Lower lobe of right lung (tissue), 2 donors: ENCODE data around the gene GRIK4. TPM values are rescaled to one million over a fixed set of nuclear protein-coding genes. Genes with fewer than 3 reads are reported as not detected.

Source experiments
- ATAC-seq, 2 donors: fragments of 200-7000 bp; cut with Tn5 transposase; one replicate each; pipeline ENCODE4 v1.9.1; 2020 to 2022; ENCODE audit warnings: mild to moderate bottlenecking in 2 of 2, moderate library complexity in 2 of 2
- DNase-seq: peaks from one replicate; pipeline ENCODE4 v3.0.0-alpha.2; 2020
- H3K27ac ChIP-seq: fragments of 200-600 bp; one replicate; pipeline ENCODE4 v1.8.0; 2022
- H3K27me3 ChIP-seq: fragments of 200-600 bp; one replicate; pipeline ENCODE4 v1.8.0; 2022; ENCODE audit warnings: low read depth
- H3K36me3 ChIP-seq: fragments of 200-600 bp; one replicate; pipeline ENCODE4 v1.8.0; 2022; ENCODE audit warnings: mild to moderate bottlenecking
- H3K4me1 ChIP-seq: fragments of 200-600 bp; one replicate; pipeline ENCODE4 v1.8.0; 2022
- H3K4me3 ChIP-seq: fragments of 200-600 bp; one replicate; pipeline ENCODE4 v1.8.0; 2022; ENCODE audit warnings: mild to moderate bottlenecking
- H3K9me3 ChIP-seq: fragments of 200-600 bp; one replicate; pipeline ENCODE4 v1.8.0; 2022
- CTCF ChIP-seq: fragments of 200-600 bp; IDR thresholded peaks from one replicate; pipeline ENCODE4 v1.8.0; 2022; ENCODE audit warnings: antibody characterized with exemption, mild to moderate bottlenecking
- intact Hi-C: fragments of 100-400 bp; cut with DNase I; formaldehyde crosslinking; loops from one replicate; pipeline ENCODE4 v1.11.0; 2022
- total RNA-seq: library from RNA; stranded (reverse); fragmentation: NEBNext Ultra II Directional; extraction: Animal tissue kit (Norgen Biotek cat#: 25700); gene quantifications from one replicate; pipeline ENCODE4 v1.2.1, GENCODE V29; 2021
- donor health status: DM: no; HTN: yes; CAD: no; lungs with severe emphysema.

Gene GRIK4
- total RNA-seq, 1 donor from 2014 or later, result 2.2 TPM

GRCh38 chr11:120688163-120688562, 176.6 kb downstream of the GRIK4 start:
- Histone ChIP-seq H3K4me1 (no peaks in the 10 kb centered on the region), H3K27ac (no peak overlapping the region), H3K36me3 (no peaks in the 10 kb centered on the region), H3K27me3 (peaks cover 23% of the 10 kb centered on the region), H3K9me3 (no peaks in the 10 kb centered on the region), H3K4me3 (no peak overlapping the region)
- no peak for DNase-seq
- no peak for TF ChIP-seq CTCF
- intact Hi-C loops, result no loop called here
- peak in 1 of 2 donors; percentile 39 for ATAC-seq

GRCh38 chr11:120689596-120690275, 178.2 kb downstream of the GRIK4 start:
- no peak for TF ChIP-seq CTCF
- intact Hi-C loops, result loop anchor here (10.0 kb wide), 1 partner anchor 175 kb away; the partner anchor contains the start of gene GRIK4
- no peaks in the 10 kb centered on the region for H3K4me1 ChIP-seq
- H3K27ac ChIP-seq, result no peak overlapping the region
- no peaks in the 10 kb centered on the region for H3K36me3 ChIP-seq
- ATAC-seq (no peak), DNase-seq (no peak)
- H3K4me3 ChIP-seq, result no peak overlapping the region
- no peaks in the 10 kb centered on the region for H3K9me3 ChIP-seq
- peaks cover 10% of the 10 kb centered on the region for H3K27me3 ChIP-seq

GRCh38 chr11:120690406-120690805, 178.9 kb downstream of the GRIK4 start:
- Histone ChIP-seq H3K4me3 (no peak overlapping the region), H3K9me3 (no peaks in the 10 kb centered on the region), H3K27ac (no peak overlapping the region), H3K4me1 (no peaks in the 10 kb centered on the region), H3K36me3 (no peaks in the 10 kb centered on the region), H3K27me3 (peaks cover 8% of the 10 kb centered on the region)
- ATAC-seq, result no peak
- no peak for TF ChIP-seq CTCF
- intact Hi-C loops, result loop anchor here (10.0 kb wide), 1 partner anchor 176 kb away; the partner anchor contains the start of gene GRIK4
- DNase-seq, result no peak

GRCh38 chr11:120694726-120695125, 183.2 kb downstream of the GRIK4 start:
- intact Hi-C loops, result loop anchor here (10.0 kb wide), 1 partner anchor 180 kb away; the partner anchor contains the start of gene GRIK4
- ATAC-seq, result no peak
- no peak for TF ChIP-seq CTCF
- Histone ChIP-seq H3K9me3 (no peaks in the 10 kb centered on the region), H3K4me1 (no peaks in the 10 kb centered on the region), H3K36me3 (no peaks in the 10 kb centered on the region), H3K27me3 (peaks cover 4% of the 10 kb centered on the region), H3K27ac (no peak overlapping the region), H3K4me3 (no peak overlapping the region)
- no peak for DNase-seq

GRCh38 chr11:120695426-120695825, 183.9 kb downstream of the GRIK4 start:
- TF ChIP-seq CTCF, result no peak
- Histone ChIP-seq H3K4me1 (no peaks in the 10 kb centered on the region), H3K27me3 (peaks cover 2% of the 10 kb centered on the region), H3K36me3 (no peaks in the 10 kb centered on the region), H3K4me3 (no peak overlapping the region), H3K9me3 (no peaks in the 10 kb centered on the region), H3K27ac (no peak overlapping the region)
- no peak for DNase-seq
- no peak for ATAC-seq
- intact Hi-C loops, result loop anchor here (10.0 kb wide), 1 partner anchor 181 kb away; the partner anchor contains the start of gene GRIK4
